GM23338 (cell line): ENCODE measurements around the gene UNC45B. TPM values are rescaled to one million over a fixed set of nuclear protein-coding genes. Genes with fewer than 3 reads are reported as not detected.

Experiments used
- ATAC-seq: fragments of 200-7000 bp; cut with Tn5 transposase; 3 replicates; pipeline ENCODE4 v1.9.1; 2020
- DNase-seq: peaks from one replicate; pipeline ENCODE4 v3.0.0-alpha.2; 2015; ENCODE audit warnings: low spot score
- H2AFZ ChIP-seq: fragments of 200-600 bp; sonication (generic); 2 replicates; pipeline ENCODE4 v1.8.0; 2016; ENCODE audit warnings: antibody characterized with exemption, mild to moderate bottlenecking, moderate library complexity
- H3F3A ChIP-seq: fragments of 200-600 bp; sonication (generic); replicated peaks from 2 replicates; pipeline ENCODE4 v1.8.0; 2017; ENCODE audit warnings: antibody characterized with exemption, mixed run types, low read depth
- H3K27ac ChIP-seq: fragments of 200-600 bp; sonication (generic); 2 replicates; pipeline ENCODE4 v1.6.1; 2016; ENCODE audit warnings: low read depth
- H3K27me3 ChIP-seq: fragments of 200-600 bp; sonication (generic); 2 replicates; pipeline ENCODE4 v1.8.0; 2016; ENCODE audit warnings: mild to moderate bottlenecking, mixed run types, moderate library complexity; ENCODE audit not compliant: insufficient read depth
- H3K36me3 ChIP-seq: fragments of 200-600 bp; sonication (generic); 2 replicates; pipeline ENCODE4 v1.8.0; 2016; ENCODE audit warnings: mild to moderate bottlenecking; ENCODE audit not compliant: insufficient read depth
- H3K4me1 ChIP-seq: fragments of 200-600 bp; sonication (generic); 2 replicates; pipeline ENCODE4 v1.8.0; 2016; ENCODE audit warnings: mild to moderate bottlenecking, moderate library complexity; ENCODE audit not compliant: insufficient read depth
- H3K4me2 ChIP-seq: fragments of 200-600 bp; sonication (generic); 2 replicates; pipeline ENCODE4 v1.7.1; 2017; ENCODE audit warnings: mixed run types
- H3K4me3 ChIP-seq: fragments of 200-600 bp; sonication (generic); 2 replicates; pipeline ENCODE4 v1.6.1; 2016; ENCODE audit warnings: mixed run types
- H3K79me2 ChIP-seq: fragments of 200-600 bp; sonication (generic); replicated peaks from 2 replicates; pipeline ENCODE4 v1.8.0; 2017; ENCODE audit warnings: mild to moderate bottlenecking; ENCODE audit not compliant: insufficient read depth
- H3K9me2 ChIP-seq: fragments of 200-600 bp; sonication (generic); 2 replicates; pipeline ENCODE4 v1.8.0; 2017; ENCODE audit not compliant: insufficient read depth
- H4K20me1 ChIP-seq: fragments of 200-600 bp; sonication (generic); replicated peaks from 2 replicates; pipeline ENCODE4 v1.8.0; 2017; ENCODE audit warnings: mild to moderate bottlenecking; ENCODE audit not compliant: insufficient read depth
- H3K27ac Mint-ChIP-seq: 2 replicates; pipeline ENCODE4 v1.8.0; 2020; ENCODE audit warnings: inconsistent platforms, mild to moderate bottlenecking, moderate library complexity, mixed read lengths
- H3K27me3 Mint-ChIP-seq: 3 replicates; pipeline ENCODE4 v1.8.0; 2022; ENCODE audit warnings: low read depth, mild to moderate bottlenecking, moderate library complexity, mixed read lengths, inconsistent platforms; ENCODE audit not compliant: insufficient read depth, poor library complexity
- H3K36me3 Mint-ChIP-seq: 3 replicates; pipeline ENCODE4 v1.8.0; 2021; ENCODE audit warnings: low read depth, mild to moderate bottlenecking, inconsistent platforms, moderate library complexity, mixed read lengths
- H3K4me1 Mint-ChIP-seq: 3 replicates; pipeline ENCODE4 v1.8.0; 2020; ENCODE audit warnings: mild to moderate bottlenecking, inconsistent platforms, mixed read lengths
- H3K4me3 Mint-ChIP-seq: 3 replicates; pipeline ENCODE4 v1.8.0; 2021; ENCODE audit warnings: moderate library complexity, mild to moderate bottlenecking, inconsistent platforms, mixed read lengths
- H3K9me3 Mint-ChIP-seq: 3 replicates; pipeline ENCODE4 v1.8.0; 2020; ENCODE audit warnings: moderate library complexity, mild to moderate bottlenecking, inconsistent platforms, mixed read lengths
- CREB1 ChIP-seq: fragments of 250-450 bp; sonication (Bioruptor Pico); IDR thresholded peaks from 2 replicates; pipeline ENCODE4 v1.5.0; 2020; ENCODE audit warnings: low read depth, mild to moderate bottlenecking, moderate library complexity
- CTCF ChIP-seq, 2 experiments: fragments of 200-600 bp in 1 of 2; sonication (generic) in 1 of 2; conservative IDR thresholded peaks; 2 replicates each; pipeline versions ENCODE4 v1.5.1 to v1.6.1; 2016 to 2017; ENCODE audit warnings: antibody characterized with exemption in 2 of 2, low read depth in 2 of 2, mild to moderate bottlenecking in 2 of 2, moderate library complexity in 1 of 2
- ETS1 ChIP-seq: IDR thresholded peaks from 2 replicates; pipeline ENCODE4 v1.6.1; 2016; ENCODE audit warnings: antibody characterized with exemption
- EZH2 ChIP-seq: fragments of 200-600 bp; sonication (generic); IDR thresholded peaks from one replicate; pipeline ENCODE4 v1.8.0; 2017; ENCODE audit warnings: antibody characterized with exemption, mild to moderate bottlenecking, low read depth; ENCODE audit not compliant: unreplicated experiment
- EZH2phosphoT487 ChIP-seq: fragments of 200-600 bp; sonication (generic); IDR thresholded peaks from one replicate; pipeline ENCODE4 v1.8.1; 2018; ENCODE audit warnings: antibody characterized with exemption; ENCODE audit not compliant: unreplicated experiment
- JUNB ChIP-seq: IDR thresholded peaks from one replicate; pipeline ENCODE4 v1.6.1; 2016; ENCODE audit warnings: antibody characterized with exemption; ENCODE audit not compliant: unreplicated experiment
- NANOG ChIP-seq: IDR thresholded peaks from 2 replicates; pipeline ENCODE4 v1.6.1; 2016; ENCODE audit warnings: antibody characterized with exemption, borderline replicate concordance
- POLR2AphosphoS5 ChIP-seq: IDR thresholded peaks from 2 replicates; pipeline ENCODE4 v1.6.1; 2016; ENCODE audit warnings: antibody characterized with exemption, low read depth
- REST ChIP-seq: IDR thresholded peaks from one replicate; pipeline ENCODE4 v1.6.1; 2018; ENCODE audit warnings: antibody characterized with exemption; ENCODE audit not compliant: unreplicated experiment
- STAT1 ChIP-seq: IDR thresholded peaks from one replicate; pipeline ENCODE4 v1.6.1; 2016; ENCODE audit warnings: antibody characterized with exemption; ENCODE audit not compliant: unreplicated experiment
- ZNF114 ChIP-seq: fragments of 250-450 bp; sonication (Bioruptor Pico); IDR thresholded peaks from 2 replicates; pipeline ENCODE4 v1.5.0; 2020; ENCODE audit warnings: mild to moderate bottlenecking, moderate library complexity
- ZNF331 ChIP-seq: fragments of 250-450 bp; sonication (Bioruptor Pico); IDR thresholded peaks from 2 replicates; pipeline ENCODE4 v1.5.0; 2020; ENCODE audit warnings: low read depth, mild to moderate bottlenecking, moderate library complexity
- ZNF462 ChIP-seq: fragments of 250-450 bp; sonication (Bioruptor Pico); IDR thresholded peaks from 2 replicates; pipeline ENCODE4 v1.5.0; 2020; ENCODE audit warnings: mild to moderate bottlenecking, moderate library complexity
- polyA plus RNA-seq: library from polyadenylated mRNA; unstranded; fragments of >200 nt; fragmentation: Nextera tagmentation; extraction: Ambion mirVana; gene quantifications from 2 replicates; pipeline ENCODE4 v1.2.1, GENCODE V29; 2016
- total RNA-seq: library from RNA; depleted of rRNA; stranded (reverse); fragments of >200 nt; shearing (Covaris generic); gene quantifications from 2 replicates; pipeline ENCODE4 v1.2.3, GENCODE V29; 2014

The UNC45B gene
- total and polyA plus RNA-seq, 2 experiments from 2014 or later = 0.03 TPM; not detected in 1

- no peaks in the 10 kb centered on the region for H3K4me1 Mint-ChIP-seq
- H3K79me2 ChIP-seq = no peaks in the 10 kb centered on the region
Observed at GRCh38 chr17:35132099-35132498, 15.5 kb upstream of the UNC45B start.

More at GRCh38 chr17:35132099-35132498, 15.5 kb upstream of the UNC45B start:
- peaks cover 42% of the 10 kb centered on the region for H3K36me3 ChIP-seq
- Mint-ChIP-seq H3K4me3 (no peak overlapping the region), H3K9me3 (no peaks in the 10 kb centered on the region; the same call in 2 of the 3 replicates), H3K27me3 (peaks cover 13% of the 10 kb centered on the region), H3K27ac (no peak overlapping the region), H3K36me3 (peaks cover 68% of the 10 kb centered on the region)
- no peaks in the 10 kb centered on the region for H3K4me1 ChIP-seq
- ATAC-seq = no peak
- peaks cover 3% of the 10 kb centered on the region; the same call in 1 of the 2 replicates for H4K20me1 ChIP-seq
- H2AFZ ChIP-seq = no peak overlapping the region
- H3K4me2 ChIP-seq = no peak overlapping the region
- no peaks in the 10 kb centered on the region for H3K27me3 ChIP-seq
- H3K9me2 ChIP-seq = peaks cover 3% of the 10 kb centered on the region; the same call in 1 of the 2 replicates
- H3K27ac ChIP-seq = no peak overlapping the region
- no peak for DNase-seq
- no peak for TF ChIP-seq REST
- no peak for TF ChIP-seq ZNF462 (CRISPR knock-in tag)
- no peak for TF ChIP-seq ETS1
- TF ChIP-seq CTCF (conservative IDR thresholded peaks at IDR 0.05; ENCODE audit: low read depth in 2 of 2) = no peak
- TF ChIP-seq EZH2 = no peak
- TF ChIP-seq POLR2AphosphoS5 = no peak
- no peak for TF ChIP-seq ZNF114 (CRISPR knock-in tag)
- no peak for TF ChIP-seq JUNB
- TF ChIP-seq CREB1 (CRISPR knock-in tag) = no peak
- TF ChIP-seq EZH2phosphoT487 = no peak
- TF ChIP-seq ZNF331 (CRISPR knock-in tag) = no peak
- no peak for TF ChIP-seq STAT1
- no peak for TF ChIP-seq NANOG
- peaks cover 6% of the 10 kb centered on the region; the same call in 1 of the 2 replicates for H3F3A ChIP-seq
- H3K4me3 ChIP-seq = no peak overlapping the region
